ENCODE measurements around the gene SLC26A5.

The SLC26A5 gene

DNA sequence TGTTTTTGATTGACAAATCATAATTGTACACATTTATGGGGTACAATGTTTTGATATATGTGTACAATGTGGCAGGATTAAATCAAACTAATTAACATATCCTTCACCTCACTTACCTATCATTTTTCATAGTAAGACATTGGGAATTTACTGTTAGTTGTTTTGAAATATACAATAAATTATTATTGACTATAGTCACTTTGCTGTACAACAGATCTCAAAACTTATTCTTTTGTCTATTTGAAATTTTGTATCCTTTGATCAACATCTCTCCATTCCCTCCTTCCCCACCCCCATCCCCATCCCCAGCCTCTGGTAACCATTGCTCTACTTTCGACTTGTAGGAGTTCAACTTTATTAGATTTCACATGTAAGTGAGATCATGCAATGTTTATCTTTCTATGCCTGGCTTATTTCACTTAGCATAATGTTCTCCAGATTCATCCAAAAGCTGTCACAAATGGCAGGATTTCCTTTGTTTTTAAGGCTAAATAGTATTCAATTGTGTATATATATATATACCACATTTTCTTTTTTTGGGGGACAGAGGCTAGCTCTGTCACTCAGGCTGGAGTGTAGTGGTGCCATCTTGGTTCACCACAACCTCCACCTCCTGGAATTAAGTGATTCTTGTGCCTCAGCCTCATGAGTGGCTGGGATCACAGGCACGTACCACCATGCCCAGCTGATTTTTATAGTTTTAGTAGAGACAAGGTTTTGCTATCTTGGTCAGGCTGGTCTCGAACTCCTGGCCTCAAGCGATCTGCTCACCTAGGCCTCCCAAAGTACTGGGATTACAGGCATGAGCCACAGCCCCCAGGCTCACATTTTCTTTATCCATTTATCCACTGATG, 23.3 kb upstream of the SLC26A5 start:
- no peaks in the 10 kb centered on the region for H3K27me3 ChIP-seq (ENCODE audit: control insufficient read depth, insufficient read depth, low read length)
- H3K4me3 ChIP-seq (ENCODE audit: low read depth, low read length): no peak overlapping the region
- TF ChIP-seq, protein P1, sequence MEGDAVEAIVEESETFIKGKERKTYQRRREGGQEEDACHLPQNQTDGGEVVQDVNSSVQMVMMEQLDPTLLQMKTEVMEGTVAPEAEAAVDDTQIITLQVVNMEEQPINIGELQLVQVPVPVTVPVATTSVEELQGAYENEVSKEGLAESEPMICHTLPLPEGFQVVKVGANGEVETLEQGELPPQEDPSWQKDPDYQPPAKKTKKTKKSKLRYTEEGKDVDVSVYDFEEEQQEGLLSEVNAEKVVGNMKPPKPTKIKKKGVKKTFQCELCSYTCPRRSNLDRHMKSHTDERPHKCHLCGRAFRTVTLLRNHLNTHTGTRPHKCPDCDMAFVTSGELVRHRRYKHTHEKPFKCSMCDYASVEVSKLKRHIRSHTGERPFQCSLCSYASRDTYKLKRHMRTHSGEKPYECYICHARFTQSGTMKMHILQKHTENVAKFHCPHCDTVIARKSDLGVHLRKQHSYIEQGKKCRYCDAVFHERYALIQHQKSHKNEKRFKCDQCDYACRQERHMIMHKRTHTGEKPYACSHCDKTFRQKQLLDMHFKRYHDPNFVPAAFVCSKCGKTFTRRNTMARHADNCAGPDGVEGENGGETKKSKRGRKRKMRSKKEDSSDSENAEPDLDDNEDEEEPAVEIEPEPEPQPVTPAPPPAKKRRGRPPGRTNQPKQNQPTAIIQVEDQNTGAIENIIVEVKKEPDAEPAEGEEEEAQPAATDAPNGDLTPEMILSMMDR (IDR thresholded peaks at IDR 0.05): no peak
- no peaks in the 10 kb centered on the region for H3K36me3 ChIP-seq (ENCODE audit: control insufficient read depth, insufficient read depth, low read length)
- H3K4me1 ChIP-seq: no peaks in the 10 kb centered on the region
- H3K4me2 ChIP-seq (ENCODE audit: low read length): no peak overlapping the region
- H3K79me2 ChIP-seq: no peaks in the 10 kb centered on the region
- no peaks in the 10 kb centered on the region for H3K9me3 ChIP-seq (ENCODE audit: control insufficient read depth, low read length)
- H3K9ac ChIP-seq: no peak overlapping the region
- H2AFZ ChIP-seq: no peak overlapping the region
- no peak overlapping the region for H3K27ac ChIP-seq

DNA sequence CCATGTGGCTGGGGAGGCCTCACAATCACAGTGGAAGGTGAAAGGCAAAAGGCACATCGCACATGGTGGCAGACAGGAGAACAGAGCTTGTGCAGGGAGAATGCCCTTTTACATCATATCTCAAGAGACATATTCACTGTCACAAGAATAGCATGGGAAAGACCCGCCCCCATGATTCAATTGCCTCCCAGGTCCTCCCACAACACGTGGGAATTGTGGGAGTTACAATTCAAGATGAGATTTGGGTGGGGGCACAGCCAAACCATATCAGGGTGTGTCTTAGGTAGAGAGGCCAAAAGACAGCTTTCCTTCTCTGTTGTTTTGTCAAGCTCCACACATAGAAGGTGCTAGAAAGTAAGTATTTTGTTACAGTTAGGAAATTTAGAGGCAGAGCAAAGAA, 20.8 kb upstream of the SLC26A5 start:
- no peak overlapping the region for H3K9ac ChIP-seq
- H3K27ac ChIP-seq: no peak overlapping the region

DNA sequence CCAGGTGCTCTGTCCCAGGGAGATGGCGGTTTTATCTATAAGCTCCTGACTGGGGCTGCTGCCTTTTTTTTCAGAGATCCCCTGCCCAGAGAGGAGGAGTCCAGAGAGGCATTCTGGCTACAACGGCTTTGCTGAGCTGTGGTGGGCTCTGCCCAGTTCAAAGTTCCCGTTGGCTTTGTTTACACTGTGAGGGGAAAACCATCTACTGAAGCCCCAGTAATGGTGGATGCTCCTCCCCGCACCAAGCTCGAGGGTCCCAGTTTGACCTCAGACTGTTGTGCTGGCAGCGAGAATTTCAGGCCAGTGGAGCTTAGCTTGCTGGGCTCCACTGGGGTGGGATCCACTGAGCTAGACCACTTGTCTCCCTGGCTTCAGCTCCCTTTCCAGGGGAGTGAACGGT, 16.4 kb upstream of the SLC26A5 start:
- H3K27ac ChIP-seq: no peak overlapping the region
- no peaks in the 10 kb centered on the region for H3K9me3 ChIP-seq (ENCODE audit: control insufficient read depth, low read length)
- no peak overlapping the region for H2AFZ ChIP-seq
- H3K4me3 ChIP-seq (ENCODE audit: low read depth, low read length): no peak overlapping the region
- no peak overlapping the region for H3K9ac ChIP-seq
- H3K4me1 ChIP-seq: no peaks in the 10 kb centered on the region
- H3K36me3 ChIP-seq (ENCODE audit: control insufficient read depth, insufficient read depth, low read length): no peaks in the 10 kb centered on the region
- no peak overlapping the region for H3K4me2 ChIP-seq (ENCODE audit: low read length)
- TF ChIP-seq, protein P1 (IDR thresholded peaks at IDR 0.05): no peak
- no peaks in the 10 kb centered on the region for H3K27me3 ChIP-seq (ENCODE audit: control insufficient read depth, insufficient read depth, low read length)
- no peaks in the 10 kb centered on the region for H3K79me2 ChIP-seq

More for the DNA sequence above, 20.8 kb upstream of the SLC26A5 start:
- Histone ChIP-seq H3K4me3 (ENCODE audit: low read depth, low read length) (no peak overlapping the region), H3K4me2 (ENCODE audit: low read length) (no peak overlapping the region), H3K79me2 (no peaks in the 10 kb centered on the region), H3K4me1 (no peaks in the 10 kb centered on the region), H3K36me3 (ENCODE audit: control insufficient read depth, insufficient read depth, low read length) (no peaks in the 10 kb centered on the region), H2AFZ (no peak overlapping the region), H3K27me3 (ENCODE audit: control insufficient read depth, insufficient read depth, low read length) (no peaks in the 10 kb centered on the region), H3K9me3 (ENCODE audit: control insufficient read depth, low read length) (no peaks in the 10 kb centered on the region)
- TF ChIP-seq, protein P1 (IDR thresholded peaks at IDR 0.05): no peak

DNA sequence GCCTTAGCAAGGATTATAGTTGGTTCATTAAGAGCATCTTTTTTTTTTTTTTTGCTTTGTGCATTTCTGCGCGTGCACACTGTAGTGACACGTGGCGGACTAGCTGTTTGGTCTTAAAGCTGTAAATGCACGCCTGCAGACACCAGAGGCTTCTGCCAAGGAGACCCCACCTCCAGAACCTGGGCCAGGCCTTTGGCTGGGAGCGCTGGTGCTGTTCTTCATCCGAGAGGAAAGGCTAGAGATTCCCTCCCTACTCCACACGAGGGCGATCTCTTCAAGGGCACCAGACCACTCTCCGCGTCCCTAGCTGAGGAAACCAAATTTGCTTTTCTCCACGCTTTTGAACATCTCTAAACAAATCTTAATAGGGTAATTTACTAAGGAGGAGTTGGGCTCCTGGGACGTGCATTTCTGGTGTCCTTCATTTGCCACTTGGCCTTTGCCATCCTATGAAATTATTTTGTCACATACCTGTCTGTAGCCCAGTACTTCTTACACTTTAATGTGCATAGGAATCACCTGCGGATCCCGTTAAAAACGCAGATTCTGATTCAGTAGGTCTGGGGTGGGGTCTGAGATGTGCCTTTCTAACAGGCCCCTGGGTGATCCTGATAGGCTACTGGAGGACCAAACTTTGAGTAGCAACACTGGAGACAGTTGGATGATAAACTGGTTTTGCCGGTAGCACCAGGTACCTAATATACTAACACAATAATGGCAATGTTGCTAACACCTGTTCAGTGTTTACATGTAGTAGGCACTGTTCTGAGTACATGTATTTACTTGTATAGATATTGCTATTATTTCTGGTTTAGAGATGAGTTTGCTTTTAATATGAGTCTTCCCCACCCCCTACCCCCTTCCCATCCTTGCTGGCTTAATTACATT, 1.3 kb upstream of the SLC26A5 start:
- Histone ChIP-seq H3K4me3 (ENCODE audit: low read depth, low read length) (no peak overlapping the region), H3K9ac (no peak overlapping the region), H2AFZ (peak overlapping the region; percentile 3), H3K4me2 (ENCODE audit: low read length) (no peak overlapping the region), H3K36me3 (ENCODE audit: control insufficient read depth, insufficient read depth, low read length) (no peaks in the 10 kb centered on the region), H3K27me3 (ENCODE audit: control insufficient read depth, insufficient read depth, low read length) (no peaks in the 10 kb centered on the region), H3K27ac (no peak overlapping the region), H3K9me3 (ENCODE audit: control insufficient read depth, low read length) (no peaks in the 10 kb centered on the region), H3K79me2 (no peaks in the 10 kb centered on the region), H3K4me1 (no peaks in the 10 kb centered on the region)
- TF ChIP-seq, protein P1 (IDR thresholded peaks at IDR 0.05): peak; percentile 40

Measured in parathyroid adenoma (tissue), 2 donors.